HepG2 (cell line): Measurements from ENCODE around the gene SVOP. TPM values are rescaled to one million over a fixed set of nuclear protein-coding genes. Genes with fewer than 3 reads are reported as not detected.

ENCODE experiments used
- ATAC-seq: fragments of 200-7000 bp; cut with Tn5 transposase; 3 replicates; pipeline ENCODE4 v1.9.1; 2020; ENCODE audit warnings: mild to moderate bottlenecking, moderate library complexity
- BruUV-seq: library from RNA; stranded (reverse); fragments of 400-500 nt; replicated peaks from 2 replicates; lab custom pipeline; 2021; lab: Mats Ljungman, UMichigan
- CTCF ChIA-PET: fragments of 300-600 bp; formaldehyde crosslinking; extraction: SDS; loops from one replicate; lab custom pipeline; 2021; ENCODE audit warnings: low total read pairs, inconsistent platforms, low intra/inter-chr PET ratio; lab: Yijun Ruan, JAX
- POLR2A ChIA-PET: fragments of 350-600 bp; sonication (Branson Sonifier 250); formaldehyde crosslinking; loops from one replicate; lab custom pipeline; 2020; ENCODE audit warnings: antibody characterized with exemption, inconsistent platforms; lab: Yijun Ruan, JAX
- DNase-seq: peaks from one replicate; pipeline ENCODE4 v3.0.0-alpha.2; 2015; ENCODE audit warnings: low spot score
- FAIRE-seq: peaks from 3 replicates; lab custom pipeline; 2011; peaks lifted over from hg19 to GRCh38; lab: Jason Lieb, UNC
- H2AFZ ChIP-seq: one replicate; pipeline ENCODE4 v1.6.1; 2011; ENCODE audit warnings: low read length, inconsistent platforms
- H3K27ac ChIP-seq: fragments of 300-600 bp; 3 replicates; pipeline ENCODE4 v1.8.0; 2011; ENCODE audit warnings: mixed run types, mild to moderate bottlenecking, mixed read lengths, low read length, inconsistent platforms; ENCODE audit not compliant: insufficient read depth; ENCODE audit errors: extremely low read length
- H3K27me3 ChIP-seq, 2 experiments: fragments of 200-600 bp in 1 of 2; 2 replicates in 1 of 2; 3 replicates in 1 of 2; pipeline versions ENCODE4 v1.6.0 to v1.8.0; 2011; ENCODE audit warnings: low read length in 2 of 2, mild to moderate bottlenecking in 2 of 2, moderate library complexity in 2 of 2, inconsistent platforms in 1 of 2; ENCODE audit not compliant: insufficient read depth in 2 of 2, control insufficient read depth in 1 of 2
- H3K36me3 ChIP-seq, 2 experiments: fragments of 200-600 bp in 1 of 2; replicated peaks in 1 of 2; 2 replicates in 1 of 2; 3 replicates in 1 of 2; pipeline versions ENCODE4 v1.5.1 to v1.8.0; 2011; ENCODE audit warnings: low read length in 2 of 2, inconsistent platforms in 1 of 2; ENCODE audit not compliant: insufficient read depth in 2 of 2, control insufficient read depth in 1 of 2
- H3K4me1 ChIP-seq: 2 replicates; pipeline ENCODE4 v1.5.1; 2012; ENCODE audit warnings: low read length, inconsistent platforms; ENCODE audit not compliant: insufficient read depth
- H3K4me2 ChIP-seq: 2 replicates; pipeline ENCODE4 v1.6.0; 2011; ENCODE audit warnings: low read depth, low read length, inconsistent platforms
- H3K4me3 ChIP-seq, 3 experiments: fragments of 200-600 bp in 1 of 3; sonication (generic), shearing (Covaris generic) in 1 of 3; replicated peaks in 1 of 3; 2 replicates each; pipeline ENCODE4 v1.5.1; 2011 to 2016; ENCODE audit warnings: low read length in 3 of 3, inconsistent platforms in 2 of 3, low read depth in 2 of 3, mild to moderate bottlenecking in 2 of 3, control low read depth in 1 of 3, mixed read lengths in 1 of 3; ENCODE audit not compliant: insufficient read depth in 1 of 3
- H3K79me2 ChIP-seq: one replicate; pipeline ENCODE4 v1.6.1; 2011; ENCODE audit warnings: low read length, inconsistent platforms; ENCODE audit not compliant: insufficient read depth
- H3K9ac ChIP-seq: 2 replicates; pipeline ENCODE4 v1.6.0; 2011; ENCODE audit warnings: mild to moderate bottlenecking, low read depth, low read length, inconsistent platforms; ENCODE audit not compliant: insufficient read depth
- H3K9me3 ChIP-seq: 2 replicates; pipeline ENCODE4 v1.5.1; 2012; ENCODE audit warnings: mild to moderate bottlenecking, low read length
- H4K20me1 ChIP-seq: 2 replicates; pipeline ENCODE4 v1.6.0; 2011; ENCODE audit warnings: inconsistent platforms, mild to moderate bottlenecking, low read length, moderate library complexity; ENCODE audit not compliant: insufficient read depth
- HNF4A ChIP-seq: sonication (generic); formaldehyde crosslinking; IDR thresholded peaks from 2 replicates; pipeline ENCODE4 v1.4.0; 2020; ENCODE audit warnings: missing genetic modification reagents
- HOXA5 ChIP-seq: sonication (generic); formaldehyde crosslinking; IDR thresholded peaks from 2 replicates; pipeline ENCODE4 v1.4.0; 2020; ENCODE audit warnings: missing genetic modification reagents
- MZF1 ChIP-seq: sonication (generic); formaldehyde crosslinking; IDR thresholded peaks from 2 replicates; pipeline ENCODE4 v1.8.1; 2023; ENCODE audit warnings: mild to moderate bottlenecking, missing genetic modification reagents, borderline replicate concordance
- NFIC ChIP-seq: IDR thresholded peaks from 2 replicates; pipeline ENCODE4 v1.6.1; 2012; ENCODE audit warnings: mild to moderate bottlenecking, low read length, inconsistent platforms
- NFYC ChIP-seq: IDR thresholded peaks from 2 replicates; pipeline ENCODE4 v1.6.1; 2016; ENCODE audit warnings: missing genetic modification reagents, missing compliant biosample characterization
- NONO ChIP-seq, 2 experiments: fragments of 450-650 bp in 1 of 2; sonication (generic) in 1 of 2; formaldehyde crosslinking in 1 of 2; IDR thresholded peaks in 1 of 2; conservative IDR thresholded peaks in 1 of 2; 2 replicates each; pipeline versions ENCODE4 v1.6.1 to v1.8.0; 2017 to 2022; ENCODE audit warnings: mild to moderate bottlenecking in 1 of 2, missing genetic modification reagents in 1 of 2, moderate library complexity in 1 of 2
- POLR2AphosphoS2 ChIP-seq: IDR thresholded peaks from 2 replicates; pipeline ENCODE4 v1.6.1; 2011; ENCODE audit warnings: low read depth, low read length, improper control_type of control experiment
- RFXANK ChIP-seq: IDR thresholded peaks from 2 replicates; pipeline ENCODE4 v1.6.1; 2016
- SIN3A ChIP-seq: IDR thresholded peaks from 2 replicates; pipeline ENCODE4 v1.6.1; 2011; ENCODE audit warnings: low read depth, mild to moderate bottlenecking, control low read depth, low read length, borderline replicate concordance
- SMARCC2 ChIP-seq: fragments of 450-650 bp; IDR thresholded peaks from 2 replicates; pipeline ENCODE4 v1.6.1; 2017; ENCODE audit warnings: antibody characterized with exemption, mild to moderate bottlenecking
- SNAPC5 ChIP-seq: sonication (generic); formaldehyde crosslinking; IDR thresholded peaks from 2 replicates; pipeline ENCODE4 v1.8.1; 2023; ENCODE audit warnings: mild to moderate bottlenecking, missing genetic modification reagents, borderline replicate concordance
- TBP ChIP-seq: sonication (generic); formaldehyde crosslinking; IDR thresholded peaks from 2 replicates; pipeline ENCODE4 v1.5.0; 2020; ENCODE audit warnings: missing genetic modification reagents
- TP53 ChIP-seq: sonication (generic); formaldehyde crosslinking; conservative IDR thresholded peaks from 2 replicates; pipeline ENCODE4 v1.4.0; 2020; ENCODE audit warnings: missing genetic modification reagents
- WIZ ChIP-seq: sonication (generic); formaldehyde crosslinking; IDR thresholded peaks from 2 replicates; pipeline ENCODE4 v1.5.1; 2020; ENCODE audit warnings: mild to moderate bottlenecking, missing genetic modification reagents
- ZBTB38 ChIP-seq: sonication (generic); formaldehyde crosslinking; IDR thresholded peaks from 2 replicates; pipeline ENCODE4 v1.5.1; 2020; ENCODE audit warnings: mild to moderate bottlenecking, missing genetic modification reagents
- ZC3H4 ChIP-seq: sonication (generic); formaldehyde crosslinking; IDR thresholded peaks from 2 replicates; pipeline ENCODE4 v1.4.0; 2020; ENCODE audit warnings: missing genetic modification reagents, borderline replicate concordance
- ZMYM3 ChIP-seq: sonication (generic); formaldehyde crosslinking; IDR thresholded peaks from 2 replicates; pipeline ENCODE4 v1.5.1; 2020; ENCODE audit warnings: mild to moderate bottlenecking, missing genetic modification reagents
- ZNF367 ChIP-seq: sonication (generic); formaldehyde crosslinking; IDR thresholded peaks from 2 replicates; pipeline ENCODE4 v1.4.0; 2020; ENCODE audit warnings: missing genetic modification reagents, borderline replicate concordance
- ZNF382 ChIP-seq: sonication (generic); formaldehyde crosslinking; IDR thresholded peaks from 2 replicates; pipeline ENCODE4 v1.5.0; 2020; ENCODE audit warnings: missing genetic modification reagents, mild to moderate bottlenecking, borderline replicate concordance
- ZNF383 ChIP-seq: sonication (generic); formaldehyde crosslinking; IDR thresholded peaks from 2 replicates; pipeline ENCODE4 v1.4.0; 2020; ENCODE audit warnings: missing genetic modification reagents, mild to moderate bottlenecking, borderline replicate concordance
- ZNF546 ChIP-seq: sonication (generic); formaldehyde crosslinking; conservative IDR thresholded peaks from 2 replicates; pipeline ENCODE4 v1.8.1; 2023; ENCODE audit warnings: mild to moderate bottlenecking, missing genetic modification reagents
- ZNF570 ChIP-seq: sonication (generic); formaldehyde crosslinking; IDR thresholded peaks from 2 replicates; pipeline ENCODE4 v1.4.0; 2020; ENCODE audit warnings: mild to moderate bottlenecking, missing genetic modification reagents, borderline replicate concordance
- ZNF619 ChIP-seq: sonication (generic); formaldehyde crosslinking; IDR thresholded peaks from 2 replicates; pipeline ENCODE4 v1.4.0; 2020; ENCODE audit warnings: mild to moderate bottlenecking, missing genetic modification reagents
- WGBS: methylation state at CpG from one replicate; pipeline ENCODE4 v1.1.6; 2017; ENCODE audit warnings: low lambda C conversion rate; 5-methylcytosine and 5-hydroxymethylcytosine counted together
- in situ Hi-C: cut with HindIII; loops from 2 replicates; pipeline ENCODE4 v1.10.0; 2017; ENCODE audit warnings: low pct_unique_long_range_greater_than_20kb; ENCODE audit not compliant: extremely low pct_ligation_motif_present
- intact Hi-C: fragments of 100-400 bp; cut with micrococcal nuclease; formaldehyde crosslinking; loops from one replicate; pipeline ENCODE4 v1.10.0; 2022; ENCODE audit not compliant: unreplicated experiment
- polyA plus RNA-seq, 8 experiments: library from polyadenylated mRNA; depleted of rRNA in 3 of 8; stranded (reverse) in 7 of 8; unstranded in 1 of 8; fragments of >200 nt; fragmentation: Illumina TruSeq in 4 of 8; extraction: Trizol in 4 of 8; gene quantifications; 2 replicates each; pipeline versions ENCODE4 v1.2.1 to v1.2.3, GENCODE V29; 2011 to 2016; ENCODE audit warnings: low read depth in 4 of 8, missing spikeins in 1 of 8, mixed read lengths in 1 of 8; ENCODE audit not compliant: insufficient read depth in 1 of 8
- total RNA-seq, 5 experiments: library from RNA; depleted of rRNA; stranded (reverse); fragments of >200 nt; fragmentation: Illumina TruSeq; extraction: Trizol; gene quantifications; 2 replicates each; pipeline ENCODE4 v1.2.3, GENCODE V29; 2016; ENCODE audit warnings: low read depth in 1 of 5

The SVOP gene
- total and polyA plus RNA-seq, 2 of the 13 experiments (the other 11 are each of a cell fraction or from before 2014, with no cell fraction given): not detected

- POLR2A ChIA-PET: no interaction called here
- peaks cover 20% of the 10 kb centered on the region for H3K4me1 ChIP-seq
- H3K79me2 ChIP-seq: no peaks in the 10 kb centered on the region
- DNase-seq: no peak
- in situ Hi-C loops: loop anchor here (5.0 kb wide), 1 partner anchor 142 kb away; the partner anchor contains the start of gene ALKBH2
- H3K27ac ChIP-seq: no peak overlapping the region
- no peak; the same call in 2 of the 3 replicates for ATAC-seq
- no peak overlapping the region for H3K4me2 ChIP-seq
- TF ChIP-seq RFXANK (CRISPR knock-in tag) (no peak), POLR2AphosphoS2 (no peak), WIZ (CRISPR knock-in tag) (no peak), HNF4A (0 out of 2 replicates have a peak, but pooled peaks have one; percentile 9), TP53 (CRISPR knock-in tag) (peak; percentile 79; the same call in 1 of the 2 replicates), ZNF383 (CRISPR knock-in tag) (no peak)
- 88% methylated on average over 1 of the region's 1 CpG for WGBS
- no peaks in the 10 kb centered on the region; a peak in 1 of 5 replicates for H3K27me3 ChIP-seq
- intact Hi-C loops: loop anchor here (2.0 to 10.0 kb wide), 3 partner anchors 145 to 387 kb away; partner anchors contain the start of gene ISCU
- H3K4me3 ChIP-seq: no peak overlapping the region
- H2AFZ ChIP-seq: no peak overlapping the region
- H3K9ac ChIP-seq: no peak overlapping the region
- no peaks in the 10 kb centered on the region for H4K20me1 ChIP-seq
- FAIRE-seq: no peak
- peaks cover 8% of the 10 kb centered on the region; the same call in 1 of the 2 replicates for H3K9me3 ChIP-seq
- no TSS peak for BruUV-seq
- no peaks in the 10 kb centered on the region for H3K36me3 ChIP-seq
- CTCF ChIA-PET: no interaction called here
Measured at GRCh38 chr12:108949976-108950375, 70.9 kb downstream of the SVOP start.

- POLR2A ChIA-PET: no interaction called here
- Histone ChIP-seq H4K20me1 (no peaks in the 10 kb centered on the region), H3K9me3 (peaks cover 8% of the 10 kb centered on the region; the same call in 1 of the 2 replicates), H3K4me1 (peaks cover 20% of the 10 kb centered on the region), H2AFZ (no peak overlapping the region), H3K4me2 (no peak overlapping the region), H3K9ac (no peak overlapping the region), H3K4me3 (no peak overlapping the region), H3K27ac (no peak overlapping the region), H3K27me3 (no peaks in the 10 kb centered on the region; a peak in 1 of 5 replicates), H3K36me3 (no peaks in the 10 kb centered on the region), H3K79me2 (no peaks in the 10 kb centered on the region)
- no TSS peak for BruUV-seq
- CTCF ChIA-PET: no interaction called here
- intact Hi-C loops: no loop called here
- in situ Hi-C loops: no loop called here
- FAIRE-seq (no peak), ATAC-seq (no peak), DNase-seq (no peak)
- TF ChIP-seq ZNF570 (CRISPR knock-in tag): no peak
- TF ChIP-seq ZC3H4 (CRISPR knock-in tag): no peak
- TF ChIP-seq ZMYM3 (CRISPR knock-in tag): no peak
- no peak for TF ChIP-seq ZNF382
- no peak for TF ChIP-seq ZNF546 (CRISPR knock-in tag)
- TF ChIP-seq MZF1: no peak
- TF ChIP-seq ZNF367 (CRISPR knock-in tag): no peak
- no peak for TF ChIP-seq NFYC (CRISPR knock-in tag)
- no peak for TF ChIP-seq SMARCC2
- no peak for TF ChIP-seq HOXA5
- TF ChIP-seq SNAPC5 (CRISPR knock-in tag): no peak
- TF ChIP-seq ZNF619: no peak
- TF ChIP-seq ZBTB38 (CRISPR knock-in tag): no peak
- TF ChIP-seq TBP (CRISPR knock-in tag): no peak
- TF ChIP-seq NONO (IDR thresholded peaks at IDR 0.05): no peak
- TF ChIP-seq NONO (CRISPR knock-in tag; conservative IDR thresholded peaks at IDR 0.05): no peak
- no peak for TF ChIP-seq NFIC
- no peak for TF ChIP-seq SIN3A
Measured at GRCh38 chr12:108948367-108948766, 72.5 kb downstream of the SVOP start.
